Upper lobe of left lung (tissue), 4 donors: ENCODE data around the gene HPGDS.

Experiments used
- EP300 ChIP-seq, 4 donors: sonication (generic); formaldehyde crosslinking; IDR thresholded peaks; one replicate each; pipeline ENCODE4 v1.5.1; 2017; ENCODE audit warnings: antibody characterized with exemption in 4 of 4, control low read depth in 2 of 4
- POLR2A ChIP-seq, 4 donors: fragments of 450-650 bp; IDR thresholded peaks; one replicate each; pipeline ENCODE4 v1.5.1; 2016 to 2017; ENCODE audit warnings: antibody characterized with exemption in 4 of 4, mild to moderate bottlenecking in 2 of 4
- POLR2AphosphoS5 ChIP-seq, 2 donors: sonication (generic); formaldehyde crosslinking; IDR thresholded peaks; one replicate each; pipeline ENCODE4 v1.5.1; 2017; ENCODE audit warnings: antibody characterized with exemption in 2 of 2
- TF ChIP-seq, protein P1 (sequence below), 6 experiments: fragments of 450-650 bp in 4 of 6; fragments of 200-600 bp in 2 of 6; sonication (generic) in 2 of 6; IDR thresholded peaks; one replicate each; pipeline ENCODE4 v1.5.1; 2016 to 2019; ENCODE audit warnings: antibody characterized with exemption in 6 of 6

DNA sequence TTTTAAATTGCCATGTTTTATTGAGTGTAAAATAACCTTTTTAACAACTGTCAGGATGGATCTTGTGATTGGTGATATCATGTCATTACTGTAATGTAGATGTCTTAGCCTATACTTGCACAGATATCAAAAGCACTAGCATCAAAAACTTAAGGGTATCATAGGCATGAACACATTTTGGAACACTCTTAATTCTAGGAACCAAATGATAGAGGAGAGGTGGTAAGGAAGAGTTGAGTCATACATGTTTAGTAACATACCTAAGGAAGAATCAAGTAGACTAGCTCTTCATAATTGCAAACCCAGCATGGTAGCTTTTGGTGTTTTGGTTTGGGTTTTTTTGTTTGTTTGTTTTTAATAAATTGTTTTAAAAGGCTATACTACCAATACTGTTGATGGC lies 91.5 kb downstream of the HPGDS start:
- TF ChIP-seq, protein P1, sequence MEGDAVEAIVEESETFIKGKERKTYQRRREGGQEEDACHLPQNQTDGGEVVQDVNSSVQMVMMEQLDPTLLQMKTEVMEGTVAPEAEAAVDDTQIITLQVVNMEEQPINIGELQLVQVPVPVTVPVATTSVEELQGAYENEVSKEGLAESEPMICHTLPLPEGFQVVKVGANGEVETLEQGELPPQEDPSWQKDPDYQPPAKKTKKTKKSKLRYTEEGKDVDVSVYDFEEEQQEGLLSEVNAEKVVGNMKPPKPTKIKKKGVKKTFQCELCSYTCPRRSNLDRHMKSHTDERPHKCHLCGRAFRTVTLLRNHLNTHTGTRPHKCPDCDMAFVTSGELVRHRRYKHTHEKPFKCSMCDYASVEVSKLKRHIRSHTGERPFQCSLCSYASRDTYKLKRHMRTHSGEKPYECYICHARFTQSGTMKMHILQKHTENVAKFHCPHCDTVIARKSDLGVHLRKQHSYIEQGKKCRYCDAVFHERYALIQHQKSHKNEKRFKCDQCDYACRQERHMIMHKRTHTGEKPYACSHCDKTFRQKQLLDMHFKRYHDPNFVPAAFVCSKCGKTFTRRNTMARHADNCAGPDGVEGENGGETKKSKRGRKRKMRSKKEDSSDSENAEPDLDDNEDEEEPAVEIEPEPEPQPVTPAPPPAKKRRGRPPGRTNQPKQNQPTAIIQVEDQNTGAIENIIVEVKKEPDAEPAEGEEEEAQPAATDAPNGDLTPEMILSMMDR (IDR thresholded peaks at IDR 0.05): no peak
- TF ChIP-seq POLR2A (IDR thresholded peaks at IDR 0.05): no peak
- no peak for TF ChIP-seq POLR2AphosphoS5 (IDR thresholded peaks at IDR 0.05)
- TF ChIP-seq EP300 (IDR thresholded peaks at IDR 0.05): no peak
